Upper lobe of left lung (tissue), 4 donors: Measurements from ENCODE around the gene PDE4D.

Source experiments
- POLR2A ChIP-seq, 4 donors: fragments of 450-650 bp; IDR thresholded peaks; one replicate each; pipeline ENCODE4 v1.5.1; 2016 to 2017; ENCODE audit warnings: antibody characterized with exemption in 4 of 4, mild to moderate bottlenecking in 2 of 4
- POLR2AphosphoS5 ChIP-seq, 2 donors: sonication (generic); formaldehyde crosslinking; IDR thresholded peaks; one replicate each; pipeline ENCODE4 v1.5.1; 2017; ENCODE audit warnings: antibody characterized with exemption in 2 of 2
- TF ChIP-seq, protein P1 (sequence below), 6 experiments: fragments of 450-650 bp in 4 of 6; fragments of 200-600 bp in 2 of 6; sonication (generic) in 2 of 6; IDR thresholded peaks; one replicate each; pipeline ENCODE4 v1.5.1; 2016 to 2019; ENCODE audit warnings: antibody characterized with exemption in 6 of 6

DNA sequence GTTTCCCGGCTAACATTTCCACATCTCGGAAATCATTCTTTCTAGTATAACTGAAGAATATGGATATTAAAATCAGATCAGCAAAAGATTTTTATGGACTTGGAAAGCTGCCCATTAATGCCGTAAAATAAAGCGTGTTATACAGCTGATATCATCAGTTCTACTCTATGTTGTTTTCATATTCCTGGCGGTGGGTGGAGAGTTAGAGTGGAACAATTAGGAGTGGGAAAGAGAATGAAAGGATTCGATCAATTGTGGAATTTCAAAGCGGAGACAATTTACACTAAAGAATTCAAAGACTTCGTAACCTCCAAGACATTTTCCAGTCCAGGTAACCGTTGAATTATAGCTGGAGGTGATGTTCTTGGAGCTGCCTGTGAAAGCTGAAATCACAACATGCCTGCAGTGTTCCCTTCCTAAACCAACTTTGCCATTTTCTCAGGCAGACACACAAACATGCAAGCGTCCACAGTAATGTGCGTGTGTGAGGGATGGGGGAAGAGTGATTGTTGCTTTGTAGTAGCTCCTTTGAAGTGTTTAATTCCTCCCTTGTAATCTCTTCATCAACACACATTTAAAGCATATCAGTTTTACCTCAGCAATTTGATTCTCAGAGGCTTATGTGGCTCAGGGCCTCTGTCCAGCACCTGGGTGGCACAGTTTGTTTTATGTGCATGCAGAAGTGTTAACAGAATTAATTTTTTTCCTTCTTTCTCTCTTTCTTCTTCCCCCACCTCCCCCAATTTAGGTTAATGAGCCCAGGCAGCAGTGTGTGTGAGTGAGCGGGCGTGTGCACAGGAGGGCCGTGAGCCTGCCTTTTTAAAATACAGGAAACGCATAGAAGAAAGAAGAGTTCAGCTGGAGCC lies 766.6 kb downstream of the PDE4D start:
- TF ChIP-seq, protein P1, sequence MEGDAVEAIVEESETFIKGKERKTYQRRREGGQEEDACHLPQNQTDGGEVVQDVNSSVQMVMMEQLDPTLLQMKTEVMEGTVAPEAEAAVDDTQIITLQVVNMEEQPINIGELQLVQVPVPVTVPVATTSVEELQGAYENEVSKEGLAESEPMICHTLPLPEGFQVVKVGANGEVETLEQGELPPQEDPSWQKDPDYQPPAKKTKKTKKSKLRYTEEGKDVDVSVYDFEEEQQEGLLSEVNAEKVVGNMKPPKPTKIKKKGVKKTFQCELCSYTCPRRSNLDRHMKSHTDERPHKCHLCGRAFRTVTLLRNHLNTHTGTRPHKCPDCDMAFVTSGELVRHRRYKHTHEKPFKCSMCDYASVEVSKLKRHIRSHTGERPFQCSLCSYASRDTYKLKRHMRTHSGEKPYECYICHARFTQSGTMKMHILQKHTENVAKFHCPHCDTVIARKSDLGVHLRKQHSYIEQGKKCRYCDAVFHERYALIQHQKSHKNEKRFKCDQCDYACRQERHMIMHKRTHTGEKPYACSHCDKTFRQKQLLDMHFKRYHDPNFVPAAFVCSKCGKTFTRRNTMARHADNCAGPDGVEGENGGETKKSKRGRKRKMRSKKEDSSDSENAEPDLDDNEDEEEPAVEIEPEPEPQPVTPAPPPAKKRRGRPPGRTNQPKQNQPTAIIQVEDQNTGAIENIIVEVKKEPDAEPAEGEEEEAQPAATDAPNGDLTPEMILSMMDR (IDR thresholded peaks at IDR 0.05) = no peak
- TF ChIP-seq POLR2A (IDR thresholded peaks at IDR 0.05) (no peak), POLR2AphosphoS5 (IDR thresholded peaks at IDR 0.05) (no peak)
